HepG2 (cell line): ENCODE results near the gene PRMT2. TPM values are rescaled to one million over a fixed set of nuclear protein-coding genes. Genes with fewer than 3 reads are reported as not detected.

Source experiments
- ESRRA ChIP-seq: sonication (generic); formaldehyde crosslinking; IDR thresholded peaks from 2 replicates; pipeline ENCODE4 v1.5.1; 2020; ENCODE audit warnings: mild to moderate bottlenecking, low read depth, missing genetic modification reagents
- GABPA ChIP-seq, 2 experiments: IDR thresholded peaks; 2 replicates each; pipeline ENCODE4 v1.6.1; 2011 to 2016; ENCODE audit warnings: low read depth in 2 of 2, low read length in 1 of 2, missing biosample characterization in 1 of 2, missing genetic modification characterization in 1 of 2
- HNRNPUL1 ChIP-seq: fragments of 200-400 bp; formaldehyde crosslinking; IDR thresholded peaks from 2 replicates; pipeline ENCODE4 v1.6.1; 2017; ENCODE audit warnings: low read depth, mild to moderate bottlenecking, low read length, moderate library complexity
- MBNL3 ChIP-seq: fragments of 250-450 bp; sonication (Bioruptor Pico); conservative IDR thresholded peaks from 2 replicates; pipeline ENCODE4 v1.8.0; 2022; ENCODE audit warnings: mild to moderate bottlenecking, inconsistent platforms
- PPARG ChIP-seq: conservative IDR thresholded peaks from 2 replicates; pipeline ENCODE4 v1.6.1; 2016; ENCODE audit warnings: missing biosample characterization, missing genetic modification reagents
- RARA ChIP-seq: IDR thresholded peaks from 2 replicates; pipeline ENCODE4 v1.6.1; 2016; ENCODE audit warnings: missing genetic modification reagents, missing compliant biosample characterization
- THRA ChIP-seq: sonication (generic); formaldehyde crosslinking; IDR thresholded peaks from 2 replicates; pipeline ENCODE4 v1.4.0; 2020; ENCODE audit warnings: missing genetic modification reagents, borderline replicate concordance
- ZFP62 ChIP-seq: sonication (generic); formaldehyde crosslinking; IDR thresholded peaks from 2 replicates; pipeline ENCODE4 v1.4.0; 2020; ENCODE audit warnings: missing genetic modification reagents
- ZNF276 ChIP-seq: sonication (generic); formaldehyde crosslinking; IDR thresholded peaks from 2 replicates; pipeline ENCODE4 v1.4.0; 2020; ENCODE audit warnings: mild to moderate bottlenecking, low read depth, missing genetic modification reagents
- ZNF407 ChIP-seq: sonication (generic); formaldehyde crosslinking; IDR thresholded peaks from one replicate; pipeline ENCODE4 v1.5.1; 2020; ENCODE audit warnings: mild to moderate bottlenecking, missing genetic modification reagents; ENCODE audit errors: not compliant biosample characterization
- ZNF530 ChIP-seq: sonication (generic); formaldehyde crosslinking; IDR thresholded peaks from 2 replicates; pipeline ENCODE4 v1.5.0; 2020; ENCODE audit warnings: low read depth, mild to moderate bottlenecking, missing genetic modification reagents
- ZNF652 ChIP-seq: IDR thresholded peaks from 2 replicates; pipeline ENCODE4 v1.6.1; 2016; ENCODE audit warnings: low read depth, borderline replicate concordance
- ZNF678 ChIP-seq: sonication (generic); formaldehyde crosslinking; IDR thresholded peaks from 2 replicates; pipeline ENCODE4 v1.4.0; 2020; ENCODE audit warnings: mild to moderate bottlenecking, missing genetic modification reagents
- ZNF720 ChIP-seq: sonication (generic); formaldehyde crosslinking; IDR thresholded peaks from 2 replicates; pipeline ENCODE4 v1.4.0; 2020; ENCODE audit warnings: missing genetic modification reagents
- ZNF879 ChIP-seq: sonication (generic); formaldehyde crosslinking; IDR thresholded peaks from 2 replicates; pipeline ENCODE4 v1.8.1; 2023; ENCODE audit warnings: missing genetic modification reagents
- polyA plus RNA-seq, 8 experiments: library from polyadenylated mRNA; depleted of rRNA in 3 of 8; stranded (reverse) in 7 of 8; unstranded in 1 of 8; fragments of >200 nt; fragmentation: Illumina TruSeq in 4 of 8; extraction: Trizol in 4 of 8; gene quantifications; 2 replicates each; pipeline versions ENCODE4 v1.2.1 to v1.2.3, GENCODE V29; 2011 to 2016; ENCODE audit warnings: low read depth in 4 of 8, missing spikeins in 1 of 8, mixed read lengths in 1 of 8; ENCODE audit not compliant: insufficient read depth in 1 of 8
- total RNA-seq, 5 experiments: library from RNA; depleted of rRNA; stranded (reverse); fragments of >200 nt; fragmentation: Illumina TruSeq; extraction: Trizol; gene quantifications; 2 replicates each; pipeline ENCODE4 v1.2.3, GENCODE V29; 2016; ENCODE audit warnings: low read depth in 1 of 5
- TF ChIP-seq, protein P1 (sequence below): IDR thresholded peaks from 2 replicates; pipeline ENCODE4 v1.6.1; 2016

PRMT2 gene
- total and polyA plus RNA-seq, 2 of the 13 experiments (the other 11 are each of a cell fraction or from before 2014, with no cell fraction given), result 54.4 to 78.8 TPM

GRCh38 chr21:46667741-46668380 is 32.4 kb downstream of the PRMT2 start (continued):
- TF ChIP-seq ZNF678, result no peak
- no peak for TF ChIP-seq ESRRA (CRISPR knock-in tag)
- TF ChIP-seq ZNF720, result no peak
- no peak for TF ChIP-seq MBNL3 (CRISPR knock-in tag)
- no peak for TF ChIP-seq ZNF530 (CRISPR knock-in tag)
- TF ChIP-seq ZNF276 (CRISPR knock-in tag), result no peak
- TF ChIP-seq GABPA (IDR thresholded peaks at IDR 0.05; ENCODE audit: low read depth, low read length), result no peak
- peak; percentile 31; the same call in 1 of the 2 replicates for TF ChIP-seq GABPA (CRISPR knock-in tag; IDR thresholded peaks at IDR 0.05; ENCODE audit: low read depth)
- TF ChIP-seq RARA (CRISPR knock-in tag), result no peak
- no peak for TF ChIP-seq ZFP62 (CRISPR knock-in tag)
- no peak for TF ChIP-seq THRA (CRISPR knock-in tag)
- TF ChIP-seq ZNF652, result no peak
- TF ChIP-seq ZNF879 (CRISPR knock-in tag), result no peak
- TF ChIP-seq, protein P1, sequence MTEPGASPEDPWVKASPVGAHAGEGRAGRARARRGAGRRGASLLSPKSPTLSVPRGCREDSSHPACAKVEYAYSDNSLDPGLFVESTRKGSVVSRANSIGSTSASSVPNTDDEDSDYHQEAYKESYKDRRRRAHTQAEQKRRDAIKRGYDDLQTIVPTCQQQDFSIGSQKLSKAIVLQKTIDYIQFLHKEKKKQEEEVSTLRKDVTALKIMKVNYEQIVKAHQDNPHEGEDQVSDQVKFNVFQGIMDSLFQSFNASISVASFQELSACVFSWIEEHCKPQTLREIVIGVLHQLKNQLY (CRISPR knock-in tag), result no peak
- no peak for TF ChIP-seq ZNF407
- no peak for TF ChIP-seq HNRNPUL1
- TF ChIP-seq PPARG (CRISPR knock-in tag), result 0 out of 2 replicates have a peak, but pooled peaks have one; percentile 9
